Upper lobe of left lung (tissue), 6 donors: ENCODE measurements around the gene RBPJL. TPM values are rescaled to one million over a fixed set of nuclear protein-coding genes. Genes with fewer than 3 reads are reported as not detected.

Experiments
- ATAC-seq, 2 donors: fragments of 200-7000 bp; cut with Tn5 transposase; one replicate each; pipeline ENCODE4 v1.9.1; 2022; ENCODE audit warnings: mild to moderate bottlenecking in 2 of 2, moderate library complexity in 2 of 2; ENCODE audit not compliant: low FRiP score in 2 of 2
- DNase-seq, 2 donors: peaks; one replicate each; pipeline ENCODE4 v3.0.0-alpha.2; 2019 to 2020
- H3K27ac ChIP-seq, 4 donors: fragments of 200-600 bp; sonication (generic); one replicate each; pipeline ENCODE4 v1.5.1; 2016 to 2019
- H3K27me3 ChIP-seq, 4 donors: fragments of 200-600 bp; sonication (generic); one replicate each; pipeline ENCODE4 v1.5.1; 2017 to 2019
- H3K36me3 ChIP-seq, 4 donors: fragments of 200-600 bp; sonication (generic); one replicate each; pipeline ENCODE4 v1.5.1; 2016 to 2019
- H3K4me1 ChIP-seq, 4 donors: fragments of 200-600 bp; sonication (generic); one replicate each; pipeline ENCODE4 v1.5.1; 2018 to 2019
- H3K4me3 ChIP-seq, 4 donors: fragments of 200-600 bp; sonication (generic); one replicate each; pipeline ENCODE4 v1.5.1; 2017 to 2019; ENCODE audit warnings: mild to moderate bottlenecking in 2 of 4, moderate library complexity in 1 of 4
- H3K9me3 ChIP-seq, 4 donors: fragments of 200-600 bp; sonication (generic); one replicate each; pipeline ENCODE4 v1.5.1; 2018 to 2019
- EP300 ChIP-seq, 4 donors: sonication (generic); formaldehyde crosslinking; IDR thresholded peaks; one replicate each; pipeline ENCODE4 v1.5.1; 2017; ENCODE audit warnings: antibody characterized with exemption in 4 of 4, control low read depth in 2 of 4
- POLR2A ChIP-seq, 4 donors: fragments of 450-650 bp; IDR thresholded peaks; one replicate each; pipeline ENCODE4 v1.5.1; 2016 to 2017; ENCODE audit warnings: antibody characterized with exemption in 4 of 4, mild to moderate bottlenecking in 2 of 4
- POLR2AphosphoS5 ChIP-seq, 2 donors: sonication (generic); formaldehyde crosslinking; IDR thresholded peaks; one replicate each; pipeline ENCODE4 v1.5.1; 2017; ENCODE audit warnings: antibody characterized with exemption in 2 of 2
- WGBS, 2 donors: methylation state at CpG; one replicate each; pipeline ENCODE4 v1.1.5; 2017 to 2018; 5-methylcytosine and 5-hydroxymethylcytosine counted together
- total RNA-seq, 6 donors: library from RNA; depleted of rRNA in 4 of 6; stranded (reverse); fragments of >200 nt in 4 of 6; gene quantifications; one replicate each; pipeline versions ENCODE4 v1.1.0 to v1.2.1, GENCODE V29; 2016 to 2021
- TF ChIP-seq, protein P1 (sequence below), 6 experiments: fragments of 450-650 bp in 4 of 6; fragments of 200-600 bp in 2 of 6; sonication (generic) in 2 of 6; IDR thresholded peaks; one replicate each; pipeline ENCODE4 v1.5.1; 2016 to 2019; ENCODE audit warnings: antibody characterized with exemption in 6 of 6
- donor health status: DM: no; HTN: no; CAD: no; lungs with moderate emphysema.
- donor health status: DM: no; HTN: yes; CAD: no; lungs with severe emphysema.

The RBPJL gene, protein sequence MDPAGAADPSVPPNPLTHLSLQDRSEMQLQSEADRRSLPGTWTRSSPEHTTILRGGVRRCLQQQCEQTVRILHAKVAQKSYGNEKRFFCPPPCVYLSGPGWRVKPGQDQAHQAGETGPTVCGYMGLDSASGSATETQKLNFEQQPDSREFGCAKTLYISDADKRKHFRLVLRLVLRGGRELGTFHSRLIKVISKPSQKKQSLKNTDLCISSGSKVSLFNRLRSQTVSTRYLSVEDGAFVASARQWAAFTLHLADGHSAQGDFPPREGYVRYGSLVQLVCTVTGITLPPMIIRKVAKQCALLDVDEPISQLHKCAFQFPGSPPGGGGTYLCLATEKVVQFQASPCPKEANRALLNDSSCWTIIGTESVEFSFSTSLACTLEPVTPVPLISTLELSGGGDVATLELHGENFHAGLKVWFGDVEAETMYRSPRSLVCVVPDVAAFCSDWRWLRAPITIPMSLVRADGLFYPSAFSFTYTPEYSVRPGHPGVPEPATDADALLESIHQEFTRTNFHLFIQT
- under 1 TPM in 2 of 6 donors, not detected in 4; 0.09 to 0.13 TPM for total RNA-seq

DNA sequence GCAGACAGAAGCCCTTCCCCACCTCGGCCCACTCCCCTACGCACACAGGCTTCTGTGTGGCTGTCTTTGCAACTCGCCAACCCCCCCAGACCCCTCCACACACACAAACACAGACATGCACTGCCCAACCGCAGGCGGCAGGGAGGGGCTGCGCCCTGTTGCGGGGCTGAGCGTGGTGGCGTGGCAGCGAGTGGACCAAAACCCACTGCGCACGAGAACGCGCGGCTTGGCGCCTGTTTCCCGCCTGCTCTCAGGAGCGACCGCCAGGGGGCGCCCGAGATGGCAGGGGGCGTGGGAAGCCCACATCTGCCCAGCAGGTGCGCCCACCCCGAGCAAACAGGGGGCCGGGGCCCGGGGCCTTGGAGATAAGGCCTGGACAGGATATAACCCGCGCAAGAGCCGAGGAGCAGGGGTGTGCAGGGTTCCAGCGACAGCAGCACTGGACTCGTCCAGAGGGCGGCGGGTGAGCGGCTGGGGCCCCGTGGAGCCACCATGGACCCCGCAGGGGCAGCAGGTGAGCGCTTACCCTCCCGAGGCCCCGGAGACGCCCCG, at the start of gene RBPJL:
Gene RBPJL (plus strand): TSS at position 410 of the 552 bp plus-strand sequence. CDS start 83 bp downstream, at position 493.
- Histone ChIP-seq H3K9me3 (no peaks in the 10 kb centered on the region), H3K27ac (no peak within 1 kb of the TSS), H3K36me3 (no peaks in the 10 kb centered on the region), H3K4me3 (no peak within 1 kb of the TSS), H3K27me3 (peaks cover 0 to 15% (median 3%) of the 10 kb centered on the region in 4 donors), H3K4me1 (peaks cover 0 to 22% (median 6%) of the 10 kb centered on the region in 4 donors)
- DNase-seq: peak in 1 of 2 donors; percentile 91
- WGBS, 2 donors: 24 to 38% methylated on average over 2 to 27 of the region's 41 CpGs
- TF ChIP-seq POLR2AphosphoS5 (IDR thresholded peaks at IDR 0.05): no peak
- TF ChIP-seq, protein P1, sequence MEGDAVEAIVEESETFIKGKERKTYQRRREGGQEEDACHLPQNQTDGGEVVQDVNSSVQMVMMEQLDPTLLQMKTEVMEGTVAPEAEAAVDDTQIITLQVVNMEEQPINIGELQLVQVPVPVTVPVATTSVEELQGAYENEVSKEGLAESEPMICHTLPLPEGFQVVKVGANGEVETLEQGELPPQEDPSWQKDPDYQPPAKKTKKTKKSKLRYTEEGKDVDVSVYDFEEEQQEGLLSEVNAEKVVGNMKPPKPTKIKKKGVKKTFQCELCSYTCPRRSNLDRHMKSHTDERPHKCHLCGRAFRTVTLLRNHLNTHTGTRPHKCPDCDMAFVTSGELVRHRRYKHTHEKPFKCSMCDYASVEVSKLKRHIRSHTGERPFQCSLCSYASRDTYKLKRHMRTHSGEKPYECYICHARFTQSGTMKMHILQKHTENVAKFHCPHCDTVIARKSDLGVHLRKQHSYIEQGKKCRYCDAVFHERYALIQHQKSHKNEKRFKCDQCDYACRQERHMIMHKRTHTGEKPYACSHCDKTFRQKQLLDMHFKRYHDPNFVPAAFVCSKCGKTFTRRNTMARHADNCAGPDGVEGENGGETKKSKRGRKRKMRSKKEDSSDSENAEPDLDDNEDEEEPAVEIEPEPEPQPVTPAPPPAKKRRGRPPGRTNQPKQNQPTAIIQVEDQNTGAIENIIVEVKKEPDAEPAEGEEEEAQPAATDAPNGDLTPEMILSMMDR (IDR thresholded peaks at IDR 0.05): peak; percentile 69 to 81 (median 77)
- ATAC-seq: peak in 1 of 2 donors; percentile 53

DNA sequence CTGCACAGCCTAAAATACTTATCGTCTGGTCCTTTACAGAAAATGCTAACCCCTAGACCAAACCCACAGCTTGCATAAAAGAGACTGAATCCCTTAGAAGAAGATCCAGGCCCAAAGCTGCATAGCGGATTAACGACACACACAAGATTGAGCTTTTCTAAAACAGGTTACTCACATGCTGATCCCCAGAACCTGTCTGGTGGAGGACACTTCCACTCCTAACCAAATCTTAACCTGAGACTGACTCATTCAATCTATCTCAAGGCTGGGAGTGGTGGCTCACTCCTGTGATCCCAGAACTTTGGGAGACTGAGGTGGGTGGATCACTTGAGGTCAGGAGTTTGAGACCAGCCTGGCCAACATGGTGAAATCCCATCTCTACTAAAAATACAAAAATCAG, 49.5 kb upstream of the RBPJL start:
- Histone ChIP-seq H3K27ac (no peak overlapping the region), H3K4me1 (peaks cover 20 to 40% (median 26%) of the 10 kb centered on the region in 4 donors), H3K27me3 (no peaks in the 10 kb centered on the region), H3K9me3 (no peaks in the 10 kb centered on the region), H3K36me3 (no peaks in the 10 kb centered on the region), H3K4me3 (no peak overlapping the region)
- TF ChIP-seq POLR2A (IDR thresholded peaks at IDR 0.05) (no peak), POLR2AphosphoS5 (IDR thresholded peaks at IDR 0.05) (no peak), EP300 (IDR thresholded peaks at IDR 0.05) (no peak)
- TF ChIP-seq, protein P1 (IDR thresholded peaks at IDR 0.05): no peak
- WGBS, 2 donors: 92 to 94% methylated on average over 3 of the region's 3 CpGs
- DNase-seq: no peak
- no peak for ATAC-seq

DNA sequence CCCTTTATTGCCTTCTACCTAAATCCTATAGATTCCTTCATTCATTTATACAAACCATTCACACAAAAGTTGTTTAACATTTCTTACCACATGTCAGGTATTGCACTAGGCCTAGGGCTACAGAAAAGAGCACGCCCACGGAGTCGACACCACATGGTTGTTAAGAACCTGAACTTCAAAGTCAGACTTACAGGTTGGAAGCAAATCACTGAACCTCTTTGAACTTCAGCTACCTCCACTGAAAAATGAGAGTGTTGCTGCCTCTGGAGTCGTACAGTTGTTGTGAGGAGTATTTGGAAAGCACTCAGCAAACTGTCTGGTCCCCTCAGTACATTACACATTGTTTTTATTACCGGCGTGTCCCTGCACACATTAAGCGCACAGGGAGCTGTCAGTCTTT, 48.9 kb upstream of the RBPJL start:
- Histone ChIP-seq H3K4me3 (no peak overlapping the region), H3K36me3 (no peaks in the 10 kb centered on the region), H3K27ac (no peak overlapping the region), H3K27me3 (no peaks in the 10 kb centered on the region), H3K4me1 (peaks cover 17 to 34% (median 25%) of the 10 kb centered on the region in 4 donors), H3K9me3 (no peaks in the 10 kb centered on the region)
- WGBS, 2 donors: 87 to 88% methylated on average over 7 of the region's 7 CpGs
- TF ChIP-seq, protein P1 (IDR thresholded peaks at IDR 0.05): no peak
- TF ChIP-seq POLR2AphosphoS5 (IDR thresholded peaks at IDR 0.05) (no peak), POLR2A (IDR thresholded peaks at IDR 0.05) (no peak), EP300 (IDR thresholded peaks at IDR 0.05) (no peak)
- ATAC-seq: no peak
- DNase-seq: no peak

DNA sequence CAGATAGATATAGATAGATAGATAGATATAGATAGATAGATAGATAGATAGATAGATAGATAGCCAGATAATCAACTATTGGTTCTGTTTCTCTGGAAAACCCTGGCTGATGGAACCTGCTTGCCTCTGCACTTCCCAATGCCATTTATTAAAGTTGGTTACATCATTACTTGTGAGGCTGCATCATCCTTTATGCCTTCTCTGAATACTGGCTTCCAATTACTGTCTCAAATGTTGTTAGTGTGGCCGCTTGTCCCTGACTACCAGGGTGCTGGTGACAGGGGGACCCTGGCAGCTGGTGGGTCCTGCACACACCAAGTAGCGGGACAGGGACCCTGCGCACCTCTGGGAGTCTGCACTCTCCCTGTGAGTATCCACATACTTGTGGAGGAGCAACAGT, 48.4 kb upstream of the RBPJL start:
- ATAC-seq (no peak), DNase-seq (no peak)
- 94 to 95% methylated on average over 3 of the region's 3 CpGs for WGBS, 2 donors
- no peaks in the 10 kb centered on the region for H3K36me3 ChIP-seq
- H3K27ac ChIP-seq: no peak overlapping the region
- TF ChIP-seq EP300 (IDR thresholded peaks at IDR 0.05): no peak
- no peak for TF ChIP-seq POLR2A (IDR thresholded peaks at IDR 0.05)
- TF ChIP-seq POLR2AphosphoS5 (IDR thresholded peaks at IDR 0.05): no peak
- TF ChIP-seq, protein P1 (IDR thresholded peaks at IDR 0.05): no peak
- no peaks in the 10 kb centered on the region for H3K27me3 ChIP-seq
- H3K4me3 ChIP-seq: no peak overlapping the region
- H3K9me3 ChIP-seq: no peaks in the 10 kb centered on the region
- H3K4me1 ChIP-seq: peaks cover 16 to 29% (median 23%) of the 10 kb centered on the region in 4 donors
